Uterus (tissue), 4 donors: Measurements from ENCODE around the gene TOMM40. TPM values are rescaled to one million over a fixed set of nuclear protein-coding genes. Genes with fewer than 3 reads are reported as not detected.

Experiments used
- DNase-seq, 2 donors: peaks; one replicate each; pipeline ENCODE4 v3.0.0-alpha.2; 2019 to 2020
- H3K27ac ChIP-seq, 2 donors: fragments of 200-600 bp; sonication (generic); 1 replicate in 1 of 2; 2 replicates in 1 of 2; pipeline ENCODE4 v1.5.1; 2016 to 2018
- H3K27me3 ChIP-seq, 2 donors: fragments of 200-600 bp; sonication (generic); one replicate each; pipeline ENCODE4 v1.5.1; 2018 to 2019; ENCODE audit warnings: control low read depth in 1 of 2
- H3K36me3 ChIP-seq, 2 donors: fragments of 200-600 bp; sonication (generic); one replicate each; pipeline ENCODE4 v1.5.1; 2019; ENCODE audit warnings: control low read depth in 1 of 2
- H3K4me1 ChIP-seq, 2 donors: fragments of 200-600 bp; sonication (generic); one replicate each; pipeline ENCODE4 v1.5.1; 2018 to 2019; ENCODE audit warnings: control low read depth in 1 of 2
- H3K4me3 ChIP-seq, 2 donors: fragments of 200-600 bp; sonication (generic); 1 replicate in 1 of 2; 2 replicates in 1 of 2; pipeline ENCODE4 v1.5.1; 2018 to 2019; ENCODE audit warnings: mild to moderate bottlenecking in 1 of 2
- H3K9me3 ChIP-seq, 2 donors: fragments of 200-600 bp; sonication (generic); one replicate each; pipeline ENCODE4 v1.5.1; 2019; ENCODE audit warnings: control low read depth in 1 of 2
- POLR2A ChIP-seq, 2 donors: fragments of 450-650 bp; IDR thresholded peaks; one replicate each; pipeline ENCODE4 v1.6.1; 2016; ENCODE audit warnings: antibody characterized with exemption in 2 of 2, mild to moderate bottlenecking in 1 of 2, moderate library complexity in 1 of 2
- intact Hi-C: fragments of 100-400 bp; cut with DNase I; formaldehyde crosslinking; loops from one replicate; pipeline ENCODE4 v1.15.1; 2023; ENCODE audit warnings: low total_unique reads
- total RNA-seq, 4 donors: library from RNA; depleted of rRNA in 3 of 4; stranded (reverse); fragments of >200 nt in 3 of 4; gene quantifications; one replicate each; pipeline versions ENCODE4 v1.1.0 to v1.2.4, GENCODE V29; 2014 to 2023
- TF ChIP-seq, protein P1 (sequence below), 4 experiments: fragments of 200-600 bp in 2 of 4; fragments of 450-650 bp in 2 of 4; sonication (generic) in 2 of 4; IDR thresholded peaks; one replicate each; pipeline ENCODE4 v1.5.1; 2016 to 2019; ENCODE audit warnings: antibody characterized with exemption in 4 of 4, mild to moderate bottlenecking in 2 of 4, moderate library complexity in 1 of 4
- donor health status: DM: yes; HTN: yes; CAD: no.

The TOMM40 gene
- total RNA-seq, 4 donors from 2014 or later = 10.5 to 38.2 (median 24.1) TPM

GRCh38 chr19:44900328-44901244, 9.5 kb downstream of the TOMM40 start:
- DNase-seq = no peak
- no peak for TF ChIP-seq POLR2A (IDR thresholded peaks at IDR 0.05)
- TF ChIP-seq, protein P1, sequence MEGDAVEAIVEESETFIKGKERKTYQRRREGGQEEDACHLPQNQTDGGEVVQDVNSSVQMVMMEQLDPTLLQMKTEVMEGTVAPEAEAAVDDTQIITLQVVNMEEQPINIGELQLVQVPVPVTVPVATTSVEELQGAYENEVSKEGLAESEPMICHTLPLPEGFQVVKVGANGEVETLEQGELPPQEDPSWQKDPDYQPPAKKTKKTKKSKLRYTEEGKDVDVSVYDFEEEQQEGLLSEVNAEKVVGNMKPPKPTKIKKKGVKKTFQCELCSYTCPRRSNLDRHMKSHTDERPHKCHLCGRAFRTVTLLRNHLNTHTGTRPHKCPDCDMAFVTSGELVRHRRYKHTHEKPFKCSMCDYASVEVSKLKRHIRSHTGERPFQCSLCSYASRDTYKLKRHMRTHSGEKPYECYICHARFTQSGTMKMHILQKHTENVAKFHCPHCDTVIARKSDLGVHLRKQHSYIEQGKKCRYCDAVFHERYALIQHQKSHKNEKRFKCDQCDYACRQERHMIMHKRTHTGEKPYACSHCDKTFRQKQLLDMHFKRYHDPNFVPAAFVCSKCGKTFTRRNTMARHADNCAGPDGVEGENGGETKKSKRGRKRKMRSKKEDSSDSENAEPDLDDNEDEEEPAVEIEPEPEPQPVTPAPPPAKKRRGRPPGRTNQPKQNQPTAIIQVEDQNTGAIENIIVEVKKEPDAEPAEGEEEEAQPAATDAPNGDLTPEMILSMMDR (IDR thresholded peaks at IDR 0.05) = no peak
- Histone ChIP-seq H3K9me3 (no peaks in the 10 kb centered on the region), H3K27ac (no peak overlapping the region), H3K4me1 (no peaks in the 10 kb centered on the region), H3K4me3 (no peak overlapping the region), H3K36me3 (no peaks in the 10 kb centered on the region), H3K27me3 (no peaks in the 10 kb centered on the region)
- intact Hi-C loops = no loop called here

GRCh38 chr19:44903216-44903601, 12.2 kb downstream of the TOMM40 start:
- Histone ChIP-seq H3K9me3 (no peaks in the 10 kb centered on the region), H3K27me3 (peaks cover 0 to 5% of the 10 kb centered on the region in 2 donors), H3K27ac (no peak overlapping the region), H3K4me1 (no peaks in the 10 kb centered on the region), H3K4me3 (no peak overlapping the region), H3K36me3 (no peaks in the 10 kb centered on the region)
- intact Hi-C loops = no loop called here
- DNase-seq = no peak
- TF ChIP-seq POLR2A (IDR thresholded peaks at IDR 0.05) = no peak
- TF ChIP-seq, protein P1 (IDR thresholded peaks at IDR 0.05) = no peak

- Histone ChIP-seq H3K27ac (no peak overlapping the region), H3K9me3 (no peaks in the 10 kb centered on the region), H3K4me1 (no peaks in the 10 kb centered on the region), H3K4me3 (no peak overlapping the region), H3K36me3 (no peaks in the 10 kb centered on the region), H3K27me3 (peaks cover 0 to 5% of the 10 kb centered on the region in 2 donors)
- TF ChIP-seq POLR2A (IDR thresholded peaks at IDR 0.05) = no peak
- TF ChIP-seq, protein P1 (IDR thresholded peaks at IDR 0.05) = peak; percentile 92 to 98 (median 95)
- intact Hi-C loops = no loop called here
- DNase-seq = peak; percentile 56 to 73
Observed at GRCh38 chr19:44903602-44904425, 12.8 kb downstream of the TOMM40 start.

DNA sequence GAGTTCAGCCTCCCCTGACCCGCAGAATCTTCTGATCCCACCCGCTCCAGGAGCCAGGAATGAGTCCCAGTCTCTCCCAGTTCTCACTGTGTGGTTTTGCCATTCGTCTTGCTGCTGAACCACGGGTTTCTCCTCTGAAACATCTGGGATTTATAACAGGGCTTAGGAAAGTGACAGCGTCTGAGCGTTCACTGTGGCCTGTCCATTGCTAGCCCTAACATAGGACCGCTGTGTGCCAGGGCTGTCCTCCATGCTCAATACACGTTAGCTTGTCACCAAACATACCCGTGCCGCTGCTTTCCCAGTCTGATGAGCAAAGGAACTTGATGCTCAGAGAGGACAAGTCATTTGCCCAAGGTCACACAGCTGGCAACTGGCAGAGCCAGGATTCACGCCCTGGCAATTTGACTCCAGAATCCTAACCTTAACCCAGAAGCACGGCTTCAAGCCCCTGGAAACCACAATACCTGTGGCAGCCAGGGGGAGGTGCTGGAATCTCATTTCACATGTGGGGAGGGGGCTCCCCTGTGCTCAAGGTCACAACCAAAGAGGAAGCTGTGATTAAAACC, 13.5 kb downstream of the TOMM40 start:
- TF ChIP-seq, protein P1 (IDR thresholded peaks at IDR 0.05) = no peak
- TF ChIP-seq POLR2A (IDR thresholded peaks at IDR 0.05) = no peak

More for the DNA sequence above, 13.5 kb downstream of the TOMM40 start:
- intact Hi-C loops = no loop called here
- Histone ChIP-seq H3K27ac (no peak overlapping the region), H3K27me3 (peaks cover 0 to 5% of the 10 kb centered on the region in 2 donors), H3K4me1 (no peaks in the 10 kb centered on the region), H3K36me3 (no peaks in the 10 kb centered on the region), H3K4me3 (no peak overlapping the region), H3K9me3 (no peaks in the 10 kb centered on the region)
- DNase-seq = no peak
